Neural crest cell (in vitro differentiated cells): Measurements from ENCODE around the gene TAS2R60. TPM values are rescaled to one million over a fixed set of nuclear protein-coding genes. Genes with fewer than 3 reads are reported as not detected.

Source experiments
- DNase-seq: peaks from one replicate; pipeline ENCODE4 v3.0.0; 2021; ENCODE audit warnings: low read depth, mixed read lengths, low spot score
- H3K27ac Mint-ChIP-seq: one replicate; pipeline ENCODE4 v1.8.0; 2021; ENCODE audit warnings: mild to moderate bottlenecking, mixed read lengths; ENCODE audit not compliant: unreplicated experiment
- H3K27me3 Mint-ChIP-seq: 2 replicates; pipeline ENCODE4 v1.8.0; 2021; ENCODE audit warnings: low read depth, mild to moderate bottlenecking, mixed read lengths
- H3K36me3 Mint-ChIP-seq: 2 replicates; pipeline ENCODE4 v1.8.0; 2021; ENCODE audit warnings: low read depth, mild to moderate bottlenecking, mixed read lengths
- H3K4me1 Mint-ChIP-seq: 2 replicates; pipeline ENCODE4 v1.8.0; 2021; ENCODE audit warnings: mixed read lengths
- H3K4me3 Mint-ChIP-seq: one replicate; pipeline ENCODE4 v1.8.0; 2021; ENCODE audit warnings: mild to moderate bottlenecking, mixed read lengths
- H3K9me3 Mint-ChIP-seq: 2 replicates; pipeline ENCODE4 v1.8.0; 2021; ENCODE audit warnings: mixed read lengths
- CTCF ChIP-seq: fragments of 200-600 bp; sonication (generic); conservative IDR thresholded peaks from 2 replicates; pipeline ENCODE4 v1.5.0; 2021; ENCODE audit warnings: antibody characterized with exemption, mild to moderate bottlenecking
- total RNA-seq: library from RNA; stranded (reverse); gene quantifications from 2 replicates; pipeline ENCODE4 v1.2.1, GENCODE V29; 2021

TAS2R60 gene
- total RNA-seq, 1 donor from 2014 or later = not detected

GRCh38 chr7:143444063-143444782 is 970 bp downstream of the TAS2R60 start:
- no peaks in the 10 kb centered on the region for H3K36me3 Mint-ChIP-seq
- no peak overlapping the region for H3K4me3 Mint-ChIP-seq
- no peak for TF ChIP-seq CTCF
- H3K9me3 Mint-ChIP-seq = no peaks in the 10 kb centered on the region
- H3K27ac Mint-ChIP-seq = no peak overlapping the region
- no peak for DNase-seq
- no peaks in the 10 kb centered on the region for H3K4me1 Mint-ChIP-seq
- H3K27me3 Mint-ChIP-seq = no peaks in the 10 kb centered on the region

GRCh38 chr7:143444785-143445184 is 1.5 kb downstream of the TAS2R60 start:
- no peaks in the 10 kb centered on the region for H3K9me3 Mint-ChIP-seq
- DNase-seq = no peak
- no peak for TF ChIP-seq CTCF
- no peak overlapping the region for H3K27ac Mint-ChIP-seq
- H3K4me3 Mint-ChIP-seq = no peak overlapping the region
- H3K27me3 Mint-ChIP-seq = no peaks in the 10 kb centered on the region
- no peaks in the 10 kb centered on the region for H3K36me3 Mint-ChIP-seq
- H3K4me1 Mint-ChIP-seq = no peaks in the 10 kb centered on the region

GRCh38 chr7:143447466-143447865 is 4.2 kb downstream of the TAS2R60 start:
- Mint-ChIP-seq H3K36me3 (no peaks in the 10 kb centered on the region), H3K27me3 (no peaks in the 10 kb centered on the region), H3K4me1 (no peaks in the 10 kb centered on the region), H3K9me3 (peaks cover 3% of the 10 kb centered on the region), H3K27ac (no peak overlapping the region), H3K4me3 (no peak overlapping the region)
- no peak for DNase-seq
- TF ChIP-seq CTCF = no peak

GRCh38 chr7:143448429-143448828 is 5.2 kb downstream of the TAS2R60 start:
- Mint-ChIP-seq H3K9me3 (peaks cover 5% of the 10 kb centered on the region), H3K36me3 (no peaks in the 10 kb centered on the region), H3K27me3 (no peaks in the 10 kb centered on the region), H3K4me3 (no peak overlapping the region), H3K4me1 (peaks cover 6% of the 10 kb centered on the region), H3K27ac (no peak overlapping the region)
- DNase-seq = no peak
- TF ChIP-seq CTCF = no peak

GRCh38 chr7:143449793-143450192 is 6.5 kb downstream of the TAS2R60 start:
- Mint-ChIP-seq H3K4me1 (peaks cover 10% of the 10 kb centered on the region), H3K9me3 (peaks cover 5% of the 10 kb centered on the region), H3K36me3 (no peaks in the 10 kb centered on the region), H3K27me3 (no peaks in the 10 kb centered on the region), H3K27ac (no peak overlapping the region), H3K4me3 (no peak overlapping the region)
- no peak for DNase-seq
- no peak for TF ChIP-seq CTCF
